ENCODE results near the gene MXD1. TPM values are rescaled to one million over a fixed set of nuclear protein-coding genes. Genes with fewer than 3 reads are reported as not detected.

MXD1 gene
- total RNA-seq, 3 donors from 2014 or later = 9.2 to 12.5 (median 11.8) TPM

GRCh38 chr2:69969991-69970390 lies 55.1 kb downstream of the MXD1 start:
- Mint-ChIP-seq H3K4me3 (no peak overlapping the region), H3K27me3 (ENCODE audit: low read depth) (no peaks in the 10 kb centered on the region), H3K36me3 (ENCODE audit: insufficient read depth) (no peaks in the 10 kb centered on the region), H3K4me1 (ENCODE audit: low read depth) (peaks cover 2% of the 10 kb centered on the region), H3K9me3 (no peaks in the 10 kb centered on the region)
- DNase-seq (no peak), ATAC-seq (no peak)

- H3K4me3 Mint-ChIP-seq = no peak overlapping the region
These were observed 57.9 kb downstream of the MXD1 start for GRCh38 chr2:69972822-69973221.

GRCh38 chr2:69973335-69973735 lies 58.4 kb downstream of the MXD1 start:
- Mint-ChIP-seq H3K4me3 (no peak overlapping the region), H3K36me3 (ENCODE audit: insufficient read depth) (no peaks in the 10 kb centered on the region), H3K27me3 (ENCODE audit: low read depth) (no peaks in the 10 kb centered on the region), H3K4me1 (ENCODE audit: low read depth) (peaks cover 8% of the 10 kb centered on the region), H3K9me3 (no peaks in the 10 kb centered on the region)
- DNase-seq (no peak), ATAC-seq (no peak)

More at GRCh38 chr2:69972822-69973221, 57.9 kb downstream of the MXD1 start:
- no peak for ATAC-seq
- H3K27me3 Mint-ChIP-seq (ENCODE audit: low read depth) = no peaks in the 10 kb centered on the region
- H3K9me3 Mint-ChIP-seq = no peaks in the 10 kb centered on the region
- H3K36me3 Mint-ChIP-seq (ENCODE audit: insufficient read depth) = no peaks in the 10 kb centered on the region
- no peak for DNase-seq
- H3K4me1 Mint-ChIP-seq (ENCODE audit: low read depth) = peaks cover 8% of the 10 kb centered on the region

GRCh38 chr2:69975136-69975852 lies 60.4 kb downstream of the MXD1 start:
- Mint-ChIP-seq H3K9me3 (no peaks in the 10 kb centered on the region), H3K4me1 (ENCODE audit: low read depth) (peaks cover 8% of the 10 kb centered on the region), H3K27me3 (ENCODE audit: low read depth) (no peaks in the 10 kb centered on the region), H3K4me3 (no peak overlapping the region), H3K36me3 (ENCODE audit: insufficient read depth) (no peaks in the 10 kb centered on the region)
- no peak for DNase-seq
- no peak for ATAC-seq

GRCh38 chr2:69975853-69976462 lies 61.0 kb downstream of the MXD1 start:
- ATAC-seq = no peak
- DNase-seq = no peak
- H3K36me3 Mint-ChIP-seq (ENCODE audit: insufficient read depth) = no peaks in the 10 kb centered on the region
- no peaks in the 10 kb centered on the region for H3K27me3 Mint-ChIP-seq (ENCODE audit: low read depth)
- peaks cover 8% of the 10 kb centered on the region for H3K4me1 Mint-ChIP-seq (ENCODE audit: low read depth)
- H3K4me3 Mint-ChIP-seq = no peak overlapping the region
- H3K9me3 Mint-ChIP-seq = no peaks in the 10 kb centered on the region

- DNase-seq (no peak), ATAC-seq (no peak)
- H3K4me1 Mint-ChIP-seq (ENCODE audit: low read depth) = peaks cover 8% of the 10 kb centered on the region
- H3K9me3 Mint-ChIP-seq = no peaks in the 10 kb centered on the region
- no peaks in the 10 kb centered on the region for H3K36me3 Mint-ChIP-seq (ENCODE audit: insufficient read depth)
- no peaks in the 10 kb centered on the region for H3K27me3 Mint-ChIP-seq (ENCODE audit: low read depth)
- H3K4me3 Mint-ChIP-seq = no peak overlapping the region
These were observed 62.3 kb downstream of the MXD1 start for GRCh38 chr2:69977186-69977585.

GRCh38 chr2:69977906-69978482 lies 63.1 kb downstream of the MXD1 start:
- DNase-seq = no peak
- no peaks in the 10 kb centered on the region for H3K9me3 Mint-ChIP-seq
- peaks cover 8% of the 10 kb centered on the region for H3K4me1 Mint-ChIP-seq (ENCODE audit: low read depth)
- H3K36me3 Mint-ChIP-seq (ENCODE audit: insufficient read depth) = no peaks in the 10 kb centered on the region
- H3K27me3 Mint-ChIP-seq (ENCODE audit: low read depth) = no peaks in the 10 kb centered on the region
- ATAC-seq = no peak
- no peak overlapping the region for H3K4me3 Mint-ChIP-seq

- no peak overlapping the region for H3K4me3 Mint-ChIP-seq
- H3K27me3 Mint-ChIP-seq (ENCODE audit: low read depth) = no peaks in the 10 kb centered on the region
- no peak for DNase-seq
- no peak for ATAC-seq
- peaks cover 8% of the 10 kb centered on the region for H3K4me1 Mint-ChIP-seq (ENCODE audit: low read depth)
- peaks cover 2% of the 10 kb centered on the region for H3K36me3 Mint-ChIP-seq (ENCODE audit: insufficient read depth)
- H3K9me3 Mint-ChIP-seq = no peaks in the 10 kb centered on the region
These were observed 65.2 kb downstream of the MXD1 start for GRCh38 chr2:69979902-69980807.

- ATAC-seq (no peak), DNase-seq (no peak)
- no peaks in the 10 kb centered on the region for H3K27me3 Mint-ChIP-seq (ENCODE audit: low read depth)
- peaks cover 2% of the 10 kb centered on the region for H3K36me3 Mint-ChIP-seq (ENCODE audit: insufficient read depth)
- no peak overlapping the region for H3K4me3 Mint-ChIP-seq
- peaks cover 3% of the 10 kb centered on the region for H3K4me1 Mint-ChIP-seq (ENCODE audit: low read depth)
- no peaks in the 10 kb centered on the region for H3K9me3 Mint-ChIP-seq
These were observed 68.6 kb downstream of the MXD1 start for GRCh38 chr2:69983392-69983966.

GRCh38 chr2:69985216-69985615 lies 70.3 kb downstream of the MXD1 start:
- no peak overlapping the region for H3K4me3 Mint-ChIP-seq
- no peaks in the 10 kb centered on the region for H3K9me3 Mint-ChIP-seq
- H3K36me3 Mint-ChIP-seq (ENCODE audit: insufficient read depth) = peaks cover 2% of the 10 kb centered on the region
- H3K27me3 Mint-ChIP-seq (ENCODE audit: low read depth) = no peaks in the 10 kb centered on the region
- ATAC-seq = no peak
- no peak for DNase-seq
- H3K4me1 Mint-ChIP-seq (ENCODE audit: low read depth) = peaks cover 3% of the 10 kb centered on the region

GRCh38 chr2:69985688-69986087 lies 70.8 kb downstream of the MXD1 start:
- H3K27me3 Mint-ChIP-seq (ENCODE audit: low read depth) = no peaks in the 10 kb centered on the region
- H3K4me1 Mint-ChIP-seq (ENCODE audit: low read depth) = peaks cover 3% of the 10 kb centered on the region
- DNase-seq (no peak), ATAC-seq (no peak)
- H3K4me3 Mint-ChIP-seq = no peak overlapping the region
- peaks cover 2% of the 10 kb centered on the region for H3K36me3 Mint-ChIP-seq (ENCODE audit: insufficient read depth)
- H3K9me3 Mint-ChIP-seq = no peaks in the 10 kb centered on the region

GRCh38 chr2:69986691-69987090 lies 71.8 kb downstream of the MXD1 start:
- Mint-ChIP-seq H3K9me3 (no peaks in the 10 kb centered on the region), H3K4me1 (ENCODE audit: low read depth) (peaks cover 3% of the 10 kb centered on the region), H3K4me3 (no peak overlapping the region), H3K36me3 (ENCODE audit: insufficient read depth) (peaks cover 2% of the 10 kb centered on the region), H3K27me3 (ENCODE audit: low read depth) (no peaks in the 10 kb centered on the region)
- ATAC-seq = no peak
- DNase-seq = no peak

- no peaks in the 10 kb centered on the region for H3K27me3 Mint-ChIP-seq (ENCODE audit: low read depth)
- H3K9me3 Mint-ChIP-seq = no peaks in the 10 kb centered on the region
- H3K4me1 Mint-ChIP-seq (ENCODE audit: low read depth) = peaks cover 3% of the 10 kb centered on the region
- no peak for DNase-seq
- H3K4me3 Mint-ChIP-seq = no peak overlapping the region
- ATAC-seq = peak in 1 of 2 donors; percentile 35
- peaks cover 6% of the 10 kb centered on the region for H3K36me3 Mint-ChIP-seq (ENCODE audit: insufficient read depth)
These were observed 73.3 kb downstream of the MXD1 start for GRCh38 chr2:69988086-69988635.

GRCh38 chr2:69989009-69989408 lies 74.1 kb downstream of the MXD1 start:
- ATAC-seq (no peak), DNase-seq (no peak)
- H3K27me3 Mint-ChIP-seq (ENCODE audit: low read depth) = no peaks in the 10 kb centered on the region
- peaks cover 3% of the 10 kb centered on the region for H3K4me1 Mint-ChIP-seq (ENCODE audit: low read depth)
- H3K36me3 Mint-ChIP-seq (ENCODE audit: insufficient read depth) = peaks cover 9% of the 10 kb centered on the region
- no peaks in the 10 kb centered on the region for H3K9me3 Mint-ChIP-seq
- H3K4me3 Mint-ChIP-seq = no peak overlapping the region

Data from activated T-cell treated with anti-CD3 and anti-CD28 coated beads, Interleukin-2, amount 50 U/mL, for 4 hours (primary cell).